ENCODE data around the gene CHST15.

The CHST15 gene

GRCh38 chr10:124032971-124033886, 60.2 kb downstream of the CHST15 start:
- no peak for TF ChIP-seq CTCF (IDR thresholded peaks at IDR 0.05; ENCODE audit: borderline replicate concordance, insufficient read depth, low read depth, low read length)

GRCh38 chr10:124032087-124032935, 61.1 kb downstream of the CHST15 start:
- no peak for TF ChIP-seq CTCF (IDR thresholded peaks at IDR 0.05; ENCODE audit: borderline replicate concordance, insufficient read depth, low read depth, low read length)
- H3K4me3 ChIP-seq (ENCODE audit: low read depth, low read length): no peak overlapping the region

More at GRCh38 chr10:124032971-124033886, 60.2 kb downstream of the CHST15 start:
- H3K4me3 ChIP-seq (ENCODE audit: low read depth, low read length): no peak overlapping the region

- no peak for TF ChIP-seq CTCF (IDR thresholded peaks at IDR 0.05; ENCODE audit: borderline replicate concordance, insufficient read depth, low read depth, low read length)
- H3K4me3 ChIP-seq (ENCODE audit: low read depth, low read length): no peak overlapping the region
Observed at GRCh38 chr10:124030492-124031110, 62.8 kb downstream of the CHST15 start.

- H3K4me3 ChIP-seq (ENCODE audit: low read depth, low read length): no peak overlapping the region
Observed at GRCh38 chr10:124030061-124030460, 63.3 kb downstream of the CHST15 start.

DNA sequence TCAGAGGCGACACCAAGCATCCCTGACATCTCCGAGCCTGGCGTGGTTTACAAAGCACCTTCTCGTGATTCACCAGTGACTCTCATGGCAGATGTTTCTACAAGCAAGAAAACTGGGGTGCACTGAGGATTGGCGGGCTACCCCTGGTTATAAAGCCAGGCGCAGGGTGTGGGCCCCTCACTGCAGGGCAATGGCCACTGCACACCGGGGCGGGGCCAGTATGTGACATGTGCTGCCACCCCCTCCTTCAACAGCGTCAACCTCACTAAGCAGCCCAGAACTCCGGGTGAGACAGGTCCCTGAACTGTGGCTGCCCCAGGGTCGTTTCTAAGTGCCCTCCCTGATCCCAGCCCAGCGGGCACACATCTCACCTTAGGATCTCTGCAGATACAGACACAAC, 63.8 kb downstream of the CHST15 start:
- no peak for TF ChIP-seq CTCF (IDR thresholded peaks at IDR 0.05; ENCODE audit: borderline replicate concordance, insufficient read depth, low read depth, low read length)
- no peak overlapping the region for H3K4me3 ChIP-seq (ENCODE audit: low read depth, low read length)

More at GRCh38 chr10:124030061-124030460, 63.3 kb downstream of the CHST15 start:
- TF ChIP-seq CTCF (IDR thresholded peaks at IDR 0.05; ENCODE audit: borderline replicate concordance, insufficient read depth, low read depth, low read length): no peak

DNA sequence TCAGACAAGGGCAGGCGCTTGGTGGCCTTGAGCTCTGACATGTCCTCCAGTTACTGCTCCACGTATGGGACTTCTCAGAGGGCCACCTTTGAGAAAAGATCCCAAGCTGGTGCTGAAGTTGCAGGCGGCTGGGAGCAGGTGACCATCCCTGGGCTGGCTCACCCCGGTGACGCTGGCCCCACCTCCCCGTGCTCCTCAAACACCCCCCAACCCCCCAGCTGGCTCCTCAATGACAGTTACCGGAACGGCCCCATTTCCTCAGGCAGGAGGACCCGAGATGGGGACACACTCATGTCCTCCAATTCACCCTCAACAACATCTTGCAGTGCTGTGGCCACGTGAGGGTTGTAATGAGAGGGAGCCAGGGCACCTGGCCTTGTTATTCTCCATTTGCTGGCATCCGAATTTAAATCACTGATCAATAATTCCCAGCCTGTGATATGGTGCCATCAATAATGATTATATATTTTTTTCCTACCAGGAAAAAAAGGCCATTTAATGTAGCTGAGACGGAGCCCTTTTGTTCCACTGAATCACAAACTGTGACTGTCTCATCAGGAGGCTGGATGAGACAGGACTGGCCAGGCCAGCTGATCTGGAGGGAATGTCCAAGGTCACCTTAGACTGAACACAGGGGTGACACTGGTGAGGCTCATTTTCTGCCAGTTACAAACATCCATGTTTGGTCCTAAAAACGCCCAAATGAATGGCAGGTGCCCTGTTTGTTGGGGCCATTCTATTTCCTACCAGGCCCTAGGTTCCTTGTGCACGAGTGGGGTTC, 64.5 kb downstream of the CHST15 start:
- TF ChIP-seq CTCF (IDR thresholded peaks at IDR 0.05; ENCODE audit: borderline replicate concordance, insufficient read depth, low read depth, low read length): no peak
- no peak overlapping the region for H3K4me3 ChIP-seq (ENCODE audit: low read depth, low read length)

All from GM12875 (cell line).